NCI-H345 treated with DMSO at 0.1 percent for 48 hours (cell line): ENCODE data around the gene ISG20L2.
A peak's percentile ranks its signal among the peaks of the same experiment; 100 is the strongest.
"Not testable (repeated sequence)": the region's sequence is repeated elsewhere in the genome, so short reads cannot be mapped to it uniquely, and the experiment has no call there.

Experiments
- DNase-seq: peaks from one replicate; lab custom pipeline; 2025; ENCODE audit not compliant: unreplicated experiment; lab: John Stamatoyannopoulos, UW

Gene ISG20L2, protein sequence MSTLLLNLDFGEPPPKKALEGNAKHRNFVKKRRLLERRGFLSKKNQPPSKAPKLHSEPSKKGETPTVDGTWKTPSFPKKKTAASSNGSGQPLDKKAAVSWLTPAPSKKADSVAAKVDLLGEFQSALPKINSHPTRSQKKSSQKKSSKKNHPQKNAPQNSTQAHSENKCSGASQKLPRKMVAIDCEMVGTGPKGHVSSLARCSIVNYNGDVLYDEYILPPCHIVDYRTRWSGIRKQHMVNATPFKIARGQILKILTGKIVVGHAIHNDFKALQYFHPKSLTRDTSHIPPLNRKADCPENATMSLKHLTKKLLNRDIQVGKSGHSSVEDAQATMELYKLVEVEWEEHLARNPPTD

DNA sequence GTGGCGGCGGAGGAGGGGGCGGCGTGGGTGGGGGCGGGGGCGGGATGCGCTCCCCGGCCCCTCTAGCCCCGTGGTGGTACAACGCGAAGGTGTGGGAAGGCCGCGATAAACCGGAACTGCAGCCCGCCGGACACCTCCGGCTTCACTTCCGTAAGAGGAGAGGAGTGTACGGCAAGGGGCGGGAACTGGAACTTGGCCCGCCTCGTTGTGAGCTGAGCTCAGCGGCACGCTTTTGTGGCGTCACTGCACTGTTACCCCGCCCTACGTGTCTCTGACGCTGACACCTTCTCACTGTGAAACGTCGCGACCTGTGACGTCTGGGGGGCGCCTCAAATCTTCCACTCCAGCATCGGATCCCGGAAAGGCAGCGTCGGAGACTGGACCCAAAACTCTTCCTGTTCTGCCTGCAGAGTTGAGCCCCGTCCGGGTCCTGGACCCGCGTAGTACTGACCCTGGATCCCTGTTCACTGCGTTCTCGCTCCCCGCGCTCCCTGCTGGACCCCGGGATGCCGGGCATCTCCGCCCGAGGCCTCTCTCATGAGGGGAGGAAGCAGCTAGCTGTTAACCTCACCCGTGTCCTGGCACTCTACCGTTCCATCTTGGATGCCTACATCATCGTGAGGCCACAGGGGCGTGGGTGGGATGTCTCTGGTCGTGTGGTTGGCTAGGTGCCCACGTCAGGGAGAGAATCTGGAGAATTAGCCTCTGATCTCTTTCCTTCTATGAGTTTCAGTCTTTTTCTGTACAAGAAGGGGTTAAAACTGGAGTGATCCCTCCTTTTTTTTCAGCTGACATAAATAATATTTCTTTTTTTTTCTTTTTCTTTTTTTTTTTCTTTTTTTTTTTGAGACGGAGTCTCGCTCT is at the start of gene ISG20L2:
Gene ISG20L2, minus strand, starts transcription at position 168 of the 864 bp plus-strand sequence. CDS start 1,114 bp downstream, outside the sequence.
- DNase-seq: peak; percentile 80

DNA sequence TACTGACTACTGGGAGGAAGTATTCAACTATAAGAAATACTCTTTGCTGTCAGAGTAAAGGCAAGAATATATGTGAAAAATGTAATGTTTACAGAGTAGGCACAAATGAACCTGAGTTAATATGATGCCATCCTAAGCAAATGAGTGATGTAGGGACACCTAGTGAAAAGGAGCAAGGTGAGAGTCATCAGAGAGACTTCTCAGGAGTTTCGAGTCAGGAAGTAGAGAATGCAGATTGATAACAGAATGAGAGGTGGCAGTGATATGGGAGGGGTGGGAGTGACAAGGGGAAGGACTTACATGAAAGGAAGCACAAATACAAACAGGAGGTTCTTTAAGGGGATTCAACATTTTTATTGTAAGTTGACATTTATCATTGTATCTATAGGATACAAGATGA is 49.0 kb upstream of the ISG20L2 start:
- no peak for DNase-seq

DNA sequence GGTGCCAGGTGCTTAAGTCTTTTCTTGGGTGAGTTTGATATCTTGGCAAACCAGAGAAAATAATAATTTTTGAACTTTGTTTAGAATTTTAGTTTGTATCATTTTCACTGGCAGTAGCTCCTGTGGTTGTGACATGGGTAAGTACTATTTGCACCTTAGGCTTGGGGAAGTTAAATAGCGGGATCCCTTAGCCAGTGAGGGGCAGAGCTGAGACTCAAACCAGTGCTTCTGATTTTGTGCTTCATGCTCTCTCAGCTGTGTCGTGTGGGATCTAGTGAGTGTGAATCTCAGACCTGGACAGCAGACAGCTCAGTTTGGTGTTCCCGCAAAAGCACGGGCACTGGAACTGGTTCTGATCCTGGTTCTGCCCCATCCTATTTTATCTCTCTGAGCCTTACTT is 48.4 kb upstream of the ISG20L2 start:
- no peak for DNase-seq

DNA sequence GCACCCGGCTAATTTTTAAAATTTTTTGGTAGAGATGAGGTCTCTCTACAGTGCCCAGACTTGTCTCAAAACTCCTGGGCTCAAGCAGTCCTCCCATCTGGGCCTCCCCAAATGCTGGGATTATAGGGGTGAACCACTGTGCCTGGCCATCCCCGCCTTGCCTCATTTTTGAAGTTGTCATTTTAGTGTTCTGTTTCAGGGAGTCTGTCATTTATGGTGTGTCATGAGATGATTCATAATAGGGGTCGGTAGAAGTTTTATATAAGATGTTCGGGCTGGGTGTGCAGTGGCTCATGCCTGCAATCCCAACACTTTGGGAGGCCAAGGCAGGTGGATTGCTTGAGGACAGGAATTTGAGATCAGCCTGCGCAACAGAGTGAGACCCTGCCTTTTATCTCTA is 47.2 kb upstream of the ISG20L2 start:
- no peak for DNase-seq

DNA sequence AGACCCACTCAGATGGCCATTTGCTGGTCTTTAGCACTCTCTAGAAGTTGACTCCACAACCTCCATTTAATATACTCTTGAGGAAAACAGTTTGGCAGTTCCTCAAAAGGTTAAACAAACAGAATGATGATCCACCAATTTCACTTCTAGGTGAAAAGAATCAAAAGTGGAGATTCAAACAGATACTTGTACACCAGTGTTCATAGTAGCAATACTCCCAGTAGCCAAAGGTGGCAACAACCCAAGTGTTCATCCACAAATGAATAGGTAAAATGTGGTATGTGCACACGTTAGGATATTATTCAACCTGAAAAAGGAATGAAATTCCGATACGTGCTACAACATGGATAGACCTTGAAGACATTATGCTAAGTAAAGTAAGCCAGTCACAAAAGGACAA is 45.0 kb upstream of the ISG20L2 start:
- DNase-seq: no peak

GRCh38 chr1:156772728-156773497 is 44.3 kb upstream of the ISG20L2 start:
- no peak for DNase-seq

DNA sequence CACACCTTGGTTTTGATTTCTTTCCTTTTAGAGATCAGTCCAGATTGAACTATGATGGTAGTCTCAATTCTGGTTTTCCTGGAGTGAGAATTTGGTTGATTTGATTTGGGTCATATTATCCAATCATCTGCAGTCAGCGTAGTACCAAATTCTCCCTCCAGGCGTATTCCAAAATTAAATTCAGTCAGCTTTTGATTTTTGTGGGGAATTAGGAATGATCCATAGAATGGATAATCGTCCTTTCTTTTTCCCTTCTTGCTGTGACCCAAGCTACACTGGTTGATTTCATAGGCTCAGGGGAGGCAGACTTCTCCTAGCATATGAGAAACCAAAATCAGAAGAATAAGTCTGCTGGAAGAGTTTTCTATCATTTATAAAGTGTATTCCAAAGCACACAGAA is 43.7 kb upstream of the ISG20L2 start:
- DNase-seq: no peak

- no peak for DNase-seq
These were observed 40.2 kb upstream of the ISG20L2 start for GRCh38 chr1:156768610-156769295.

DNA sequence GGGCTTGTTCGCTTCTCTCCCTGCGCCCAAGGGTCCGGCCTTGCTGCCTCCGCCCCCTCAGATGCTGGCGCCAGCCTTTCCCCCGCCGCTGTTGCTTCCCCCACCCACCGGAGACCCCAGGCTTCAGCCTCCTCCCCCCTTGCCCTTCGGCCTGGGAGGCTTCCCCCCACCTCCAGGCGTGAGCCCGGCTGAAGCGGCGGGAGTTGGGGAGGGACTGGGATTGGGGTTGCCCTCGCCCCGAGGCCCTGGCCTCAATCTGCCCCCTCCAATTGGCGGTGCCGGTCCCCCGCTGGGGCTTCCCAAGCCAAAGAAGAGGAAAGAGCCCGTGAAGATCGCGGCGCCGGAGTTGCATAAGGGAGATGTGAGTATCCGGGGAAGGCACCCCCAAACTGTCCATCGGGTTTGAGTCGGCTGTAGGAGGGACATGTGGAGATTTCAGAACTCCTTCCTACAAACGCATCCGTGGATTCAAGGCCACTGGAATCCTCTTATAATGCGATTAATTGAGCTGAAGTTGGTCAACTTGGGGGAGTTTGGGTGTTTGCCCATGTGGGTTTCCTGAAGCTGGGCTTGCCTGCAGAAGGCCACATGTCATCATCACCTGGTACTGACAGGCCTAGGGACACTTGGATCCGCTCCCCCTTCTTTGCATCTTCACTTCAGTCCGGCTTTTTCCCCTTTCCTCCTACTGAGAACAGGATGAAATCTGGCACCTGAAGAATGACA is 39.5 kb upstream of the ISG20L2 start:
- DNase-seq: no peak

DNA sequence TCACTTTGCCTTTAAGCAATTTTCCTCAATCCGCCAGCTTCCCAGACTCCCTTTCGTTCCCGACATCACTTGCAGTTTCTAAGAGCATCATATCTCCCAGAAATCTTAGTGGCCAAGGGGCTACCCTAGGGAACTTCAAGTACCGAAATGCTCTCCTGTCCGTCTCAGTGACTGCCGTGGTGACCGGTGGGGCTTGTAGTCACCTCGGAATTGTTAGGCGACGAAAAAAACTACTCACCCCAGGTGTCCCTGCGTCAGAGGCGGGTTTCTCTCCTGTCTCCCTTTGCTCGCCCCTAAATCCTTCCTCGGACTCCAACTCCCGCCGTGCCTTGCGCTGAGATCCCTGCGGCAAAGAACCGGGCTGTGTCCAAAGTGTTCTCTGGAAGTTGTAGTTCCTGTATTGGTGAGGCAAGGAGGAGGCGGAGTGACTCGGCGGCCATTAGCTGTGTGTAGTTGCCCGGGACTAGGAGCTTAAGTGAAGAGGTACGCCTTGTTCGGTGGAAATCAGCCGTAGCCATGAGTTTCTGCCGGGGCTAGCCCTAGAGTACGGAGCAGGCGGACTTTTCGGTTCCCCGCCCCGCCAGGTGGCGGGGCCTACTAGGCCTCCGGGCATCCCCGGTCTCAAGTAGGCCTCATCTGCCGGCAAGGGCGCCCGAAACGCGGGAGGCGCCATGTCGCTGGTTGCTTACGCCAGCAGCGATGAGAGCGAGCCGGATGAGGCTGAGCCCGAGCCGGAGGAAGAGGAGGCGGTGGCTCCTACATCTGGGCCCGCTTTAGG is 38.7 kb upstream of the ISG20L2 start, which contains the start of gene PRCC:
Gene PRCC, plus strand, starts transcription at position 435 of the 778 bp plus-strand sequence. Its CDS starts 237 bp downstream, at position 672.
- peak; percentile 99 for DNase-seq

GRCh38 chr1:156766298-156767100 is 37.9 kb upstream of the ISG20L2 start:
- no peak for DNase-seq

DNA sequence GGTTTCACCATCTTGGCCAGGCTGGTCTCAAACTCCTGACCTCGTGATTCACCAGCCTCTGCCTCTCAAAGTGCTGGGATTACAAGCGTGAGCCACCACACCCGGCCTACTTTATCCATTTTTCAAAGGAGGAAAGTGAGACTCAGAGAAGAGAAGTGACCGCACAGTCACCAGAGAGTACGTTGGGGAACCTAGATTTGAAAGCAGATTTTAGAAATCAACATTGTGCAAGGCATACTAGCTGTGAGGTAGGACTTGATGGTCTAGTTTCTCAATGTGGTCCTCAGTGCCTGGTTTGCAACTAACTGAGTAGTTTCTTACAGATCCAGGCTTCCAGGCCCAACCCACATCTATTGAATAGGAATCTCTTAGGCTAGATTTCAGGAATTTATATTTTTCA is 37.1 kb upstream of the ISG20L2 start:
- DNase-seq: no peak

DNA sequence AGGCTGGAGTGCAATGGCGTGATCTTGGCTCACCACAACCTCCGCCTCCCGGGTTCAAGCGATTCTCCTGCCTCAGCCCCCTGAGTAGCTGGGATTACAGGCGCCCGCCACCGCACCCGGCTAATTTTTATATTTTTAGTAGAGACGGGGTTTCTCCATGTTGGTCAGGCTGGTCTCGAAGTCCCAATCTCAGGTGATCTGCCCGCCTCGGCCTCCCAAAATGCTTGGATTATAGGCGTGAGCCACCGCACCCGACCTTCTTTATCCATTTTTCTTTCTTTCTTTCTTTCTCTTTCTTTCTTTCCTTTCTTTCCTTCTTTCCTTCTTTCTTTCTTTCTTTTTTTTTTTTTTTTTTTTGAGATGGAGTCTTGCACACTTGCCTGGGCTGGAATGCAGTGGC is 36.6 kb upstream of the ISG20L2 start:
- DNase-seq: not testable (repeated sequence)

DNA sequence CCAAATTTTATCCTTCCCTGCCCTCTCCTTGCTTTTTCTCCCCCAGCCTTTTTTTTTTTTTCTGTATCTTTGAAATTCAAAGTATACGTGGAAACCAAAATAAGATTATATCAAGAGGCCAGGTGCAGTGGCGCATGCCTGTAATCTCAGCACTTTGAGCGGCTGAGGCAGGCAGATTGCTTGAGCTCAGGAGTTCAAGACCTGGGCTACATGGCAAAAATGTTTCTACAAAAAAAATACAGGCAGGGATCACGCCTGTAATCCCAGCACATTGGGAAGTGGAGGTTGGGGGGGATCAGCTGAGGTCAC is 32.2 kb upstream of the ISG20L2 start:
- no peak for DNase-seq

GRCh38 chr1:156760092-156760795 is 31.7 kb upstream of the ISG20L2 start:
- DNase-seq: no peak

DNA sequence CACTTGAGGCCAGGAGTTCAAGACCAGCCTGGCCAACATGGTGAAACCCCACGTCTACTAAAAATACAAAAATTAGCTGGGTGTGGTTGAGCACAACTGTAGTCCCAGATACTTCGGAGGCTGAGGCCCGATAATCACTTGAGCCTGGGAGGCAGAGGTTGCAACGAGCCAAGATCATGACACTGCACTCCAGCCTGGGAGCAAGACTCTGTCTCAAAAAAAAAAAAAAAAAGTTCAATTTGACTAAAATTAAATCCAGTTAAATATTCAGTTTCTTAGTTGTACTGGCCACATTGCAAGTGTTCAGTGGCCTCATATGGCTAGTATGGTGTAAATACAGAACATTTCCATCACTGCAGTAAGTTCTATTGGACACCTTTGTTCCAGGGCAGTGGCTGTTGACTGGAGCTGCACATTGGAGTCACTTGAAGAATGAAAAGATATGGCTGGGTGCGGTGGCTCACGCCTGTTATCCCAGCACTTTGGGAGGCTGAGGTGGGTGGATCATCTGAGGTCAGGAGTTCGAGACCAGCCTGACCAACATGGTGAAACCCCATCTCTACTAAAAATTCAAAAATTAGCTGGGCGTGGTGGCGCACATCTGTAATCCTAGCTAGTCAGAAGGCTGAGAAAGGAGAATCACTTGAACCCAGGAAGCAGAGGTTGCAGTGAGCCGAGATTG is 29.1 kb upstream of the ISG20L2 start:
- DNase-seq: not testable (repeated sequence)

DNA sequence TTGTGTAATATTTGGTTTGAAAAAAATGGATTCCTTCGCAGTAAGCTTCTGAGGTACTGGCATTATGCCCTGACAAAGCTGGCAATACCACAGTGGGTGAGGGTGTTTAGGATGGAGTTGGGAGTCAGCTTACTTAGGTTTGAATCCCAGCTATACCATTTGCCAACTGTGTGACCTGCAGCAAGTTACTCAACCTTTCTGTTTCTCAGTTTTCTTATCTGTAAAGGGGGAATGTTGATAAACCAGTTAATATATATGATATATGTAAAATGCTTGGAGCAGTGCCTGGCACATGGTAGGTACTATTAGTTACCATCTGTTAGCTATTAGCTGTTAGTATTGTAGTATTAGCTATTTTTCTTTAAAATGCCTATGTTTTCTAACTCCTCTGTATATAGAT is 27.8 kb upstream of the ISG20L2 start:
- no peak for DNase-seq
